CD4-positive, alpha-beta T cell treated with Interleukin-4 for 4 hours (primary cell): ENCODE results near the gene XYLT1.

ENCODE experiments used
- DNase-seq: peaks from one replicate; pipeline ENCODE4 v3.0.0-alpha.2; 2020

The XYLT1 gene

DNA sequence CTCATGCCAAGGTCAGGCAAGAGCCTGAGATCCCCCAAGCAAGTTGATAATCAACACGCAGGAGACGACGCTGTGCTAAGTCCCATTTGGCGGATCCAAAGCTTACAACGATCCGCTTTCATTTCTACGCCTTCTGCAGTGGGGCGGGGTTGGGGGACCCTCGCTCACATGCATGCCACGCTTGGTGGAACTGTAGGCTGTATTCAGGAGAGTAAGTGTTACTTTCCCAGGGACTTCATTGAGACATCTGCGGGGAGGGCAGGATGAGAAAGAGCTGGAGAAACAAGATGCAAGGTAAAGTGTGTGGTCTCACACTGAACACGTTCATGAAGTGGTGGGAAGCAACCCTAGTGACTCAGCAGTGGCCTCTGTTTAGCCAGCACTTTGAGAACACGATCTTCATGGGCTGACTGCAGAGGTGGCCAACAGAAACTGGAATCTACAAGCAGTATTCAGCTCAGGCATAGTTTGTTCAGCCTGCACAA, 100.5 kb downstream of the XYLT1 start:
- peak; percentile 43 for DNase-seq

- peak; percentile 88 for DNase-seq
Observed at GRCh38 chr16:17369421-17370222, 101.1 kb downstream of the XYLT1 start.

DNA sequence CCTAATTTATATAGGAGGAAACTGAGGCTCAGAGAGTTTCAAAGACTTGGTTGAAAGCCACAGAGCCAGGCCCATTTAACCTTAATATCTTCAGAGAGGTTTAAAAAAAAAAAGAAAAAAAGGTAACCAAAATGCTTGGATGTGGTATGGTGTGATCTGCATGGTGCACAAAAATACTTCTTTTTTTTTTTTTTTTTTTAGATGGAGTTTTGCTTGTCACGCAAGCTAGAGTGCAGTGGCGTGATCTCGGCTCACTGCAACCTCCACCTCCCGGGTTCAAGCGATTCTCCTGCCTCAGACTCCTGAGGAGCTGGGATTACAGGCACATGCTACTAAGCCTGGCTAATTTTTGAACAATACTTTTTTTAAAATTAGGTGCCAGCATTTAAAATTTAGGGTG, 101.8 kb downstream of the XYLT1 start:
- DNase-seq, result peak; percentile 45

GRCh38 chr16:17368446-17368845, 102.3 kb downstream of the XYLT1 start:
- DNase-seq, result no peak

DNA sequence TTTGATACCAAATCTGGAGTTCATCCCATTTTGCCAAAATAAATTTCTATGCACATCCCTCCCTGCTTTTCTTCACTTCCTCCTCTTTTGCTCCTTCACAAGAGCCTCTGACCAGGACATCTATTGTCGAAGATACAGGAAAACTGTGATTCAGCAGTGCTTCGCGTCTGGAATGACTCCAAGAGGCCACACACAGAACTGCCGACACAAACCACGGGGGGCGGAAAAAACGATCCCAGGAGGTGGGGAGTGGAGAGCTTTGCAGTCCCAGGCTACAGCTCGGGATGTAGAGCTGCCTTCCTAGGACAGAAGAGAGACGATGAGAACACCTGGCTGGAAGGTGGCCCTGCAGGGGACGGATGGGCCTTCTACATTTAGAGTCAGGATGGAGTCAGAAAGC, 102.8 kb downstream of the XYLT1 start:
- no peak for DNase-seq

DNA sequence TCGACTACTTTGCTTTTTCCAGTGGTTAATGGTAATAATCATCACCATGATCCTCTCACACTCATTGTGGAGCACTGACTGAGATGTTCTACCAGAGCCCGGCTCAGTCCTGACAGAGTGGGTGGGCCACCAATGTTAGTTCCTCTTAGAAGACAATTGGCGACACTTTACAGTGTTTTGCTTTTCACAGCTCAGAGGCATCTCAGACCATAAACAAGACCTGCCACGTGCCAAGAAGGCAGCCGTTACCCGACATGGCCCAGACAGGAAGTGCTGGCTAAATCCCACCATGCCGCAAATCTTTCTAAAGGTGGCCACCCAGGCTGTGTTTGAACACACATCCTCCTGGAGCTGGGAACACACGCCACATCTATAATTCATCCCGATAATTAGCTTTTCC, 103.7 kb downstream of the XYLT1 start:
- peak; percentile 39 for DNase-seq

DNA sequence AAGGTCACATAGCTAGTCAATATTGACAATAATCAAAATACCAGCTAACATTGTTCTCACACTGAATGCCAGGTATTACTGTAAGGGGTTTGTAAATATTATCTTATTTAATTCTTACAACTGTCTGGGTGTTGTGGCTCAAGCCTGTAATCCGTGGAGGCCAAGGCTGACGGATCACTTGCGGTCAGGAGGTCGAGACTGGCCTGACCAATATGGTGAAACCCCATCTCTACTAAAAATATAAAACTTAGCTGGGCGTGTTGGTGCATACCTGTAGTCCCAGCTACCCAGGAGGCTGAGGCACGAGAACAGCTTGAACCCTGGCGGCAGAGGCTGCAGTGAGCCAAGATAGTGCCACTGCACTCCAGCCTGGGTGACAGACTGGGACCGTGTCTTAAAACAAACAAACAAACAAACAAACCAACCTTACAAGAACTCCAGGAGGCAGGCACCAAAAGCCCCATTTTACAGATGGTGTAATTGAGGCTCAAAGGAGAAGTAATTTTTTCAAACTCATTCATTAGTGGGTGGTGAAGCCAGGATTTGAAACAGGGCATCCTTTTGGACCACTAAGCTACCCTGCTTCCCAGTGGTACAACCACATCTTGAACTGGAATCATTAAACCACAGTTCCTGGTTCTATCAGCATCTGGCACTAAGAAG, 104.3 kb downstream of the XYLT1 start:
- DNase-seq, result no peak

GRCh38 chr16:17365591-17366298, 105.0 kb downstream of the XYLT1 start:
- no peak for DNase-seq

DNA sequence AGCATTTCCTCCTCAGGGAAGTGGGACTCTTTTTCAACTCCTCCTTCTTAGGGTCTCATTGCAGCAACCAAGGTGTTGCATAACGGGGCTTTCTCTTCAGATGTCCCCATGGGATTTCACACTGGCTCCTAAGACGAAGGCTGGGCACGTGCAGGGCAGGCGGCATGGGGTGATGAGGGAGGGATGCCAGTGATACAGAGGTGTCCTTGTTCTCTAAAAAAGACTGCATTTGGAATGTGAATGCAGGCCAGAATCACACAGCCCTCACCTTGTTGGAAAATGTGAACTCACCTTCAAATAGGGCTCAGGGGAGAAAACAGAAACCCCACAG, 105.6 kb downstream of the XYLT1 start:
- no peak for DNase-seq

- DNase-seq, result peak; percentile 91
Observed at GRCh38 chr16:17364319-17365210, 106.2 kb downstream of the XYLT1 start.

DNA sequence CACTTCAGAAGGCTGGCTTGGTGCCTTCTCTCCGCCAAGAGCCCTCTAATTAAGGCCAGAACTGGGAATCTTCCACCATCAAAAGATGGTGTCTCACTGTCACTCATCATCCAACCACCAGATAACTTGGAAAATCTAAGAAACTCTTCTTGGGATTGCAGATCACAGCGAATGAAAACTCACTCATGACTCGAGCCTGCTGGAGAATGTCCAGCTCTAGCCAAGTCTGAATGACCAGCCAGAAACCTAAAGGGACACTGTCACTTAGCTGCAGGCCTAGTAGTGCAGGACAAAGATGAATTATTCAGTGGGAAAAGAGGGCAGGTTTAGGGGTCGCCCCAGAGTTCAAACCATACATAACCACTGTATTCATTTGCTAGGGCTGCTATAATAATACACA, 107.8 kb downstream of the XYLT1 start:
- no peak for DNase-seq

- DNase-seq, result no peak
Observed at GRCh38 chr16:17362183-17362582, 108.6 kb downstream of the XYLT1 start.

DNA sequence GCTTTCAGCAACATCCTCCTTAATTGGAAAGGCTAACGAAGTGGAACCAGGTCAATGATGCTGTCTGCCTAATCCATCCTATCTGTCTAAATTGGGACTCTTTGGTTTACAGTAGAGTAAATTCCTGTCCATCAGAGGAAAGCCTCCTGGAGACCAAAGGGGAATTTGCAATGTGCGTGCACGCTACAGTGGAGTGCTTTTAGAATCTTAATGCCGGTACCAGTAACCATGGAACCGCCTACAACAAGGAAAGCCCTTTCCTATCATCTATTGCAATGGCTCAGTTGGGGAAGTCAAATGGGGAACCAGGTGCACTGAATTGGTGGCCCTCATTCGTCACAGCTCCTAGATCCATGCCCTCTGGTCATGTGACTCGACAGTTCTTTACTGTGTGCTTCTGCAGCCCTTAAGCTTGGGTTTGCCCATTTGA, 110.1 kb downstream of the XYLT1 start:
- no peak for DNase-seq

GRCh38 chr16:17359788-17360390, 110.9 kb downstream of the XYLT1 start:
- DNase-seq, result peak; percentile 66

GRCh38 chr16:17358846-17359245, 111.9 kb downstream of the XYLT1 start:
- no peak for DNase-seq

DNA sequence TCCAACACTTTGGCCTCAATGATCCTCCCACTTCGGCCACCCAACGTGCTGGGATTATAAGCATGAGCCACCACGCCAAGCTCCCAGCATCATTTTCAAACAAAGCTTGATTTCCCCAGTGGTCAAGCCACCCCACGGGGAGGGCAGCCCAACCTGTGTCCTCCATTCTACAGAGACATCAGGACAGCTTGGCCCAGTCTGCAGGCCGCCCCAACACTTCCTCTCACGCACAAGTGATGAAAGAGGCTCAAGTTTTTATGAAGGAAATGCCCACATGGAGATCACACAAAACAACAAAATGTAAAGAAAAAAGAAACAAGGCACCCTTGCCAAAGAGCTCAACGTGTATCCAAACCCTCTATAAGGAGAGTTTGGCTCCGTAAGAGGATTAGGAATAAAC, 112.4 kb downstream of the XYLT1 start:
- DNase-seq, result no peak

GRCh38 chr16:17357307-17358062, 113.3 kb downstream of the XYLT1 start:
- no peak for DNase-seq

DNA sequence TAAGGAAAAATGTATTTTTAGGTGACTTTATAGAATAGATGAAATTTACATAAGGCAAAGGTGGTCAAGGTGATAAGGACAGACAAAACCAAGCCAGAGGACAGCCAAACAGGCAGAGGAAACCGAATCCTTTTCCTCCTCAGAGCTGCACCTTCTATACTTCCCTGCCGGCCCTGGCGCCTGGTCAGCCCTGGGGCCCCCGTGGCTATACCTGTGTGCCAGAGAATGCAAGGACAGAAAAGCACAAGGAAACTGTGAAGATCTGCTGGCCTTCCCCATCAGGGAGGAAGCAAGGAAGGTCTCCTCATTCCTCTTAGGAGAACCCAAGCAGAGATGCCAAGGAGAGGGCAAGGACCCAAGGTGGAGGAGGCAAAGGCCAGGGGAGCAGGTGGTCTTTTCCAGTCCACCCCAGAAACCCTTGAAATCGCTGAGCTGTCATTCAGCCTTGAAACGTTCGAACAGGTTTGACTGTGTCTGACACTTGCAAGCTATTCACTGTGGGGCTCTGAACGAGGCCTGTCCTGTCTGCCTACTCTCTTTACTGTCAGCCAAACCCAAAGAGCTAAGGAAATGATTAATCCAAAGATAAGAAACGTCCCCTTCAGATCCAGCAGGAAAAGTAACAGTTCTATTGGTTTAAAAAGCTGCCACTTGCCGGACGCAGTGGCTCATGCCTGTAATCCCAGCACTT, 114.4 kb downstream of the XYLT1 start:
- no peak for DNase-seq

DNA sequence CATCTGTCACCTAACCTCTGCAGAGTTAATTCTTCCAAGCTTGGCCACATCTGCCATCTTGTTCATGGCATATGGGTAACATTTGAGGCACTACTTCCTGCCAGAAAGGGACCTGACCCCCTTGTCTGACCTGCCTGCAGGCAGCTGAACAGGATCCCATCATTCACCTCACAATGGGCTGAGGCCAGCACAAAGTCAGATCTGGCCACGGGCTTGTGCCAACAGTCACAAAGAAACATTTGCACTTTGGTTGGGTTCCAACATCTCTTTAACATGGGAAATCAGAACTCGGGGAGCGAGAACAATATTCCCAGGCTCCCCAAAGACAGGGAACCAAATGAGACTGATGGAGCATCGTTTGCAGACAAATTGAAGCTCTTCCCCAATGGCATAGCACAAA, 116.1 kb downstream of the XYLT1 start:
- no peak for DNase-seq

- DNase-seq, result no peak
Observed at GRCh38 chr16:17354141-17354601, 116.6 kb downstream of the XYLT1 start.

GRCh38 chr16:17353561-17353960, 117.2 kb downstream of the XYLT1 start:
- no peak for DNase-seq
